Measurements from ENCODE around the gene LMCD1. TPM values are rescaled to one million over a fixed set of nuclear protein-coding genes. Genes with fewer than 3 reads are reported as not detected.

The LMCD1 gene
- total and polyA plus RNA-seq, 2 experiments from 2014 or later = 21.8 to 35.3 TPM

- peaks cover 5% of the 10 kb centered on the region for H3K27me3 Mint-ChIP-seq (ENCODE audit: insufficient read depth, low read depth, poor library complexity)
- no peak overlapping the region for H2AFZ ChIP-seq
- H3K4me3 ChIP-seq = no peak overlapping the region
- H3K36me3 ChIP-seq (ENCODE audit: insufficient read depth) = no peaks in the 10 kb centered on the region; the same call in 1 of the 2 replicates
- H3K4me1 ChIP-seq (ENCODE audit: insufficient read depth) = no peaks in the 10 kb centered on the region
- H4K20me1 ChIP-seq (replicated peaks; ENCODE audit: insufficient read depth) = no peaks in the 10 kb centered on the region
- DNase-seq (ENCODE audit: low spot score) (no peak), ATAC-seq (no peak)
- H3K9me3 Mint-ChIP-seq = peaks cover 3% of the 10 kb centered on the region
- no peaks in the 10 kb centered on the region for H3K79me2 ChIP-seq (replicated peaks; ENCODE audit: insufficient read depth)
- no peak for TF ChIP-seq REST (IDR thresholded peaks at IDR 0.05; ENCODE audit: unreplicated experiment)
- no peak for TF ChIP-seq STAT1 (IDR thresholded peaks at IDR 0.05; ENCODE audit: unreplicated experiment)
- no peak for TF ChIP-seq ETS1 (IDR thresholded peaks at IDR 0.05)
- TF ChIP-seq EZH2 (IDR thresholded peaks at IDR 0.05; ENCODE audit: low read depth, unreplicated experiment) = no peak
- no peak for TF ChIP-seq EZH2phosphoT487 (IDR thresholded peaks at IDR 0.05; ENCODE audit: unreplicated experiment)
- H3K27ac ChIP-seq (ENCODE audit: low read depth) = no peak overlapping the region
- H3K4me3 Mint-ChIP-seq = no peak overlapping the region
- H3K4me2 ChIP-seq = no peak overlapping the region
- no peaks in the 10 kb centered on the region for H3K4me1 Mint-ChIP-seq
- H3K36me3 Mint-ChIP-seq (ENCODE audit: low read depth) = peaks cover 3% of the 10 kb centered on the region; the same call in 2 of the 3 replicates
- H3K27ac Mint-ChIP-seq = no peak overlapping the region
- no peaks in the 10 kb centered on the region for H3K27me3 ChIP-seq (ENCODE audit: insufficient read depth)
- peaks cover 5% of the 10 kb centered on the region; the same call in 1 of the 2 replicates for H3K9me2 ChIP-seq (ENCODE audit: insufficient read depth)
- H3F3A ChIP-seq (replicated peaks; ENCODE audit: low read depth) = no peaks in the 10 kb centered on the region
Observed at GRCh38 chr3:8486434-8486833, 15.2 kb upstream of the LMCD1 start.

- Histone ChIP-seq H3K27me3 (ENCODE audit: insufficient read depth) (no peaks in the 10 kb centered on the region), H3K4me2 (no peak overlapping the region), H3F3A (replicated peaks; ENCODE audit: low read depth) (no peaks in the 10 kb centered on the region), H2AFZ (no peak overlapping the region), H4K20me1 (replicated peaks; ENCODE audit: insufficient read depth) (no peaks in the 10 kb centered on the region), H3K9me2 (ENCODE audit: insufficient read depth) (peaks cover 5% of the 10 kb centered on the region; the same call in 1 of the 2 replicates), H3K4me1 (ENCODE audit: insufficient read depth) (no peaks in the 10 kb centered on the region), H3K27ac (ENCODE audit: low read depth) (no peak overlapping the region), H3K36me3 (ENCODE audit: insufficient read depth) (no peaks in the 10 kb centered on the region; the same call in 1 of the 2 replicates), H3K79me2 (replicated peaks; ENCODE audit: insufficient read depth) (no peaks in the 10 kb centered on the region), H3K4me3 (no peak overlapping the region)
- DNase-seq (ENCODE audit: low spot score) = no peak
- H3K4me3 Mint-ChIP-seq = no peak overlapping the region
- H3K9me3 Mint-ChIP-seq = peaks cover 3% of the 10 kb centered on the region
- peaks cover 5% of the 10 kb centered on the region for H3K27me3 Mint-ChIP-seq (ENCODE audit: insufficient read depth, low read depth, poor library complexity)
- H3K36me3 Mint-ChIP-seq (ENCODE audit: low read depth) = peaks cover 3% of the 10 kb centered on the region; the same call in 2 of the 3 replicates
- ATAC-seq = no peak
- H3K4me1 Mint-ChIP-seq = peaks cover 4% of the 10 kb centered on the region; the same call in 2 of the 3 replicates
- H3K27ac Mint-ChIP-seq = no peak overlapping the region
- TF ChIP-seq STAT1 (IDR thresholded peaks at IDR 0.05; ENCODE audit: unreplicated experiment) (no peak), REST (IDR thresholded peaks at IDR 0.05; ENCODE audit: unreplicated experiment) (no peak), ETS1 (IDR thresholded peaks at IDR 0.05) (no peak), CTCF (conservative IDR thresholded peaks at IDR 0.05; ENCODE audit: low read depth in 2 of 2) (no peak)
Observed at GRCh38 chr3:8486936-8487335, 14.7 kb upstream of the LMCD1 start.

All from GM23338 (cell line).